ENCODE measurements around the gene CHST5. TPM values are rescaled to one million over a fixed set of nuclear protein-coding genes. Genes with fewer than 3 reads are reported as not detected.

The CHST5 gene
- total and polyA plus RNA-seq, 2 of the 13 experiments (the other 11 are each of a cell fraction or from before 2014, with no cell fraction given) = 0.05 TPM; not detected in 1

DNA sequence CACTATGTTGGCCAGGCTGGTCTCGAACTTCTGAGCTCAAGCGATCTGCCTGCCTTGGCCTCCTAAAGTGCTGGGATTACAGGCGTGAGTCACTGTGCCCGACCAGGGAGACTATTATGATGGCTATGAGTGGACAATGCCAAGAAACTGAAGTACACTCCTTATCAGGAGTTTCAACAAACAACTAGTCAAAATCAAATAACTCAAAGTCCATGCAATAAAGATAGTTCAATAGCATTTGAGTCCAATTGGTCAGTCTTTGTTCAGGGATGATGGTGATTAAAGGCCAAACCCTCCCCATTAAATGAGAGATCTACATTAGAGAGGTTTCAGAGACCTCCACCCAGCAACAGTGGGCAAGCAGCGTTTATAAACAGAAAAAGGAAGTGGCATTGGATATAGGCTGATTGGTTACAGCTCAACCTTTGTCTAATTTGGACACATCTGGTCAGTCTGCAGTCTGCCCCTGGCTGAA is 8.0 kb downstream of the CHST5 start (continued):
- TF ChIP-seq, protein P1, sequence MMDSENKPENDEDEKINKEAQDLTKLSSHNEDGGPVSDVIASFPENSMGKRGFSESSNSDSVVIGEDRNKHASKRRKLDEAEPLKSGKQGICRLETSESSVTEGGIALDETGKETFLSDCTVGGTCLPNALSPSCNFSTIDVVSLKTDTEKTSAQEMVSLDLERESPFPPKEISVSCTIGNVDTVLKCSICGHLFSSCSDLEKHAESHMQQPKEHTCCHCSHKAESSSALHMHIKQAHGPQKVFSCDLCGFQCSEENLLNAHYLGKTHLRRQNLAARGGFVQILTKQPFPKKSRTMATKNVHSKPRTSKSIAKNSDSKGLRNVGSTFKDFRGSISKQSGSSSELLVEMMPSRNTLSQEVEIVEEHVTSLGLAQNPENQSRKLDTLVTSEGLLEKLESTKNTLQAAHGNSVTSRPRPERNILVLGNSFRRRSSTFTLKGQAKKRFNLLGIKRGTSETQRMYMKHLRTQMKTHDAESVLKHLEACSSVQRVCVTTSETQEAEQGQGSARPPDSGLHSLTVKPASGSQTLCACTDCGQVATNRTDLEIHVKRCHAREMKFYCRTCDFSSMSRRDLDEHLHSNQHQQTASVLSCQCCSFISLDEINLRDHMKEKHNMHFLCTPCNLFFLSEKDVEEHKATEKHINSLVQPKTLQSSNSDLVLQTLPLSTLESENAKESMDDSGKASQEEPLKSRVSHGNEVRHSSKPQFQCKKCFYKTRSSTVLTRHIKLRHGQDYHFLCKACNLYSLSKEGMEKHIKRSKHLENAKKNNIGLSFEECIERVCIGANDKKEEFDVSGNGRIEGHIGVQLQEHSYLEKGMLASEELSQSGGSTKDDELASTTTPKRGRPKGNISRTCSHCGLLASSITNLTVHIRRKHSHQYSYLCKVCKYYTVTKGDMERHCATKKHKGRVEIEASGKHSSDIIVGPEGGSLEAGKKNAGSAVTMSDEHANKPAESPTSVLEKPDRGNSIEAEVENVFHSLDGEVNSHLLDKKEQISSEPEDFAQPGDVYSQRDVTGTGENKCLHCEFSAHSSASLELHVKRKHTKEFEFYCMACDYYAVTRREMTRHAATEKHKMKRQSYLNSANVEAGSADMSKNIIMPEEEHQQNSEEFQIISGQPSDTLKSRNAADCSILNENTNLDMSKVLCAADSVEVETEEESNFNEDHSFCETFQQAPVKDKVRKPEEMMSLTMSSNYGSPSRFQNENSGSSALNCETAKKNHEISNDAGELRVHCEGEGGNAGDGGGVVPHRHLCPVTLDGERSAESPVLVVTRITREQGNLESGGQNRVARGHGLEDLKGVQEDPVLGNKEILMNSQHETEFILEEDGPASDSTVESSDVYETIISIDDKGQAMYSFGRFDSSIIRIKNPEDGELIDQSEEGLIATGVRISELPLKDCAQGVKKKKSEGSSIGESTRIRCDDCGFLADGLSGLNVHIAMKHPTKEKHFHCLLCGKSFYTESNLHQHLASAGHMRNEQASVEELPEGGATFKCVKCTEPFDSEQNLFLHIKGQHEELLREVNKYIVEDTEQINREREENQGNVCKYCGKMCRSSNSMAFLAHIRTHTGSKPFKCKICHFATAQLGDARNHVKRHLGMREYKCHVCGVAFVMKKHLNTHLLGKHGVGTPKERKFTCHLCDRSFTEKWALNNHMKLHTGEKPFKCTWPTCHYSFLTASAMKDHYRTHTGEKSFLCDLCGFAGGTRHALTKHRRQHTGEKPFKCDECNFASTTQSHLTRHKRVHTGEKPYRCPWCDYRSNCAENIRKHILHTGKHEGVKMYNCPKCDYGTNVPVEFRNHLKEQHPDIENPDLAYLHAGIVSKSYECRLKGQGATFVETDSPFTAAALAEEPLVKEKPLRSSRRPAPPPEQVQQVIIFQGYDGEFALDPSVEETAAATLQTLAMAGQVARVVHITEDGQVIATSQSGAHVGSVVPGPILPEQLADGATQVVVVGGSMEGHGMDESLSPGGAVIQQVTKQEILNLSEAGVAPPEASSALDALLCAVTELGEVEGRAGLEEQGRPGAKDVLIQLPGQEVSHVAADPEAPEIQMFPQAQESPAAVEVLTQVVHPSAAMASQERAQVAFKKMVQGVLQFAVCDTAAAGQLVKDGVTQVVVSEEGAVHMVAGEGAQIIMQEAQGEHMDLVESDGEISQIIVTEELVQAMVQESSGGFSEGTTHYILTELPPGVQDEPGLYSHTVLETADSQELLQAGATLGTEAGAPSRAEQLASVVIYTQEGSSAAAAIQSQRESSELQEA (CRISPR knock-in tag; IDR thresholded peaks at IDR 0.05; ENCODE audit: not compliant biosample characterization) = no peak
- TF ChIP-seq ZNF343 (CRISPR knock-in tag; IDR thresholded peaks at IDR 0.05) (no peak), U2AF1 (optimal IDR thresholded peaks at IDR 0.05; ENCODE audit: low read depth, low read length) (no peak), NCOR1 (IDR thresholded peaks at IDR 0.05; ENCODE audit: borderline replicate concordance, low read length) (peak; percentile 69; the same call in 1 of the 2 replicates), ZNF564 (CRISPR knock-in tag; IDR thresholded peaks at IDR 0.05) (no peak), HNF4A (CRISPR knock-in tag; IDR thresholded peaks at IDR 0.05) (peak; percentile 73)
- TF ChIP-seq, protein P2, sequence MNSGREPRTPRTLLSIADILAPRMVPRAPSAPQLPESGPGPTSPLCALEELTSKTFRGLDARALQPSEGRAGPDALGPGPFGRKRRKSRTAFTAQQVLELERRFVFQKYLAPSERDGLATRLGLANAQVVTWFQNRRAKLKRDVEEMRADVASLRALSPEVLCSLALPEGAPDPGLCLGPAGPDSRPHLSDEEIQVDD (CRISPR knock-in tag; IDR thresholded peaks at IDR 0.05; ENCODE audit: borderline replicate concordance) = no peak
- TF ChIP-seq, protein P3, sequence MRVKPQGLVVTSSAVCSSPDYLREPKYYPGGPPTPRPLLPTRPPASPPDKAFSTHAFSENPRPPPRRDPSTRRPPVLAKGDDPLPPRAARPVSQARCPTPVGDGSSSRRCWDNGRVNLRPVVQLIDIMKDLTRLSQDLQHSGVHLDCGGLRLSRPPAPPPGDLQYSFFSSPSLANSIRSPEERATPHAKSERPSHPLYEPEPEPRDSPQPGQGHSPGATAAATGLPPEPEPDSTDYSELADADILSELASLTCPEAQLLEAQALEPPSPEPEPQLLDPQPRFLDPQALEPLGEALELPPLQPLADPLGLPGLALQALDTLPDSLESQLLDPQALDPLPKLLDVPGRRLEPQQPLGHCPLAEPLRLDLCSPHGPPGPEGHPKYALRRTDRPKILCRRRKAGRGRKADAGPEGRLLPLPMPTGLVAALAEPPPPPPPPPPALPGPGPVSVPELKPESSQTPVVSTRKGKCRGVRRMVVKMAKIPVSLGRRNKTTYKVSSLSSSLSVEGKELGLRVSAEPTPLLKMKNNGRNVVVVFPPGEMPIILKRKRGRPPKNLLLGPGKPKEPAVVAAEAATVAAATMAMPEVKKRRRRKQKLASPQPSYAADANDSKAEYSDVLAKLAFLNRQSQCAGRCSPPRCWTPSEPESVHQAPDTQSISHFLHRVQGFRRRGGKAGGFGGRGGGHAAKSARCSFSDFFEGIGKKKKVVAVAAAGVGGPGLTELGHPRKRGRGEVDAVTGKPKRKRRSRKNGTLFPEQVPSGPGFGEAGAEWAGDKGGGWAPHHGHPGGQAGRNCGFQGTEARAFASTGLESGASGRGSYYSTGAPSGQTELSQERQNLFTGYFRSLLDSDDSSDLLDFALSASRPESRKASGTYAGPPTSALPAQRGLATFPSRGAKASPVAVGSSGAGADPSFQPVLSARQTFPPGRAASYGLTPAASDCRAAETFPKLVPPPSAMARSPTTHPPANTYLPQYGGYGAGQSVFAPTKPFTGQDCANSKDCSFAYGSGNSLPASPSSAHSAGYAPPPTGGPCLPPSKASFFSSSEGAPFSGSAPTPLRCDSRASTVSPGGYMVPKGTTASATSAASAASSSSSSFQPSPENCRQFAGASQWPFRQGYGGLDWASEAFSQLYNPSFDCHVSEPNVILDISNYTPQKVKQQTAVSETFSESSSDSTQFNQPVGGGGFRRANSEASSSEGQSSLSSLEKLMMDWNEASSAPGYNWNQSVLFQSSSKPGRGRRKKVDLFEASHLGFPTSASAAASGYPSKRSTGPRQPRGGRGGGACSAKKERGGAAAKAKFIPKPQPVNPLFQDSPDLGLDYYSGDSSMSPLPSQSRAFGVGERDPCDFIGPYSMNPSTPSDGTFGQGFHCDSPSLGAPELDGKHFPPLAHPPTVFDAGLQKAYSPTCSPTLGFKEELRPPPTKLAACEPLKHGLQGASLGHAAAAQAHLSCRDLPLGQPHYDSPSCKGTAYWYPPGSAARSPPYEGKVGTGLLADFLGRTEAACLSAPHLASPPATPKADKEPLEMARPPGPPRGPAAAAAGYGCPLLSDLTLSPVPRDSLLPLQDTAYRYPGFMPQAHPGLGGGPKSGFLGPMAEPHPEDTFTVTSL (CRISPR knock-in tag; IDR thresholded peaks at IDR 0.05; ENCODE audit: borderline replicate concordance) = 0 out of 2 replicates have a peak, but pooled peaks have one; percentile 31
- TF ChIP-seq, protein P4, sequence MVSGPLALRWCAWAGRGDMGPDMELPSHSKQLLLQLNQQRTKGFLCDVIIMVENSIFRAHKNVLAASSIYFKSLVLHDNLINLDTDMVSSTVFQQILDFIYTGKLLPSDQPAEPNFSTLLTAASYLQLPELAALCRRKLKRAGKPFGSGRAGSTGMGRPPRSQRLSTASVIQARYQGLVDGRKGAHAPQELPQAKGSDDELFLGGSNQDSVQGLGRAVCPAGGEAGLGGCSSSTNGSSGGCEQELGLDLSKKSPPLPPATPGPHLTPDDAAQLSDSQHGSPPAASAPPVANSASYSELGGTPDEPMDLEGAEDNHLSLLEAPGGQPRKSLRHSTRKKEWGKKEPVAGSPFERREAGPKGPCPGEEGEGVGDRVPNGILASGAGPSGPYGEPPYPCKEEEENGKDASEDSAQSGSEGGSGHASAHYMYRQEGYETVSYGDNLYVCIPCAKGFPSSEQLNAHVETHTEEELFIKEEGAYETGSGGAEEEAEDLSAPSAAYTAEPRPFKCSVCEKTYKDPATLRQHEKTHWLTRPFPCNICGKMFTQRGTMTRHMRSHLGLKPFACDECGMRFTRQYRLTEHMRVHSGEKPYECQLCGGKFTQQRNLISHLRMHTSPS (CRISPR knock-in tag; IDR thresholded peaks at IDR 0.05; ENCODE audit: low read depth) = no peak
- TF ChIP-seq, protein P5, sequence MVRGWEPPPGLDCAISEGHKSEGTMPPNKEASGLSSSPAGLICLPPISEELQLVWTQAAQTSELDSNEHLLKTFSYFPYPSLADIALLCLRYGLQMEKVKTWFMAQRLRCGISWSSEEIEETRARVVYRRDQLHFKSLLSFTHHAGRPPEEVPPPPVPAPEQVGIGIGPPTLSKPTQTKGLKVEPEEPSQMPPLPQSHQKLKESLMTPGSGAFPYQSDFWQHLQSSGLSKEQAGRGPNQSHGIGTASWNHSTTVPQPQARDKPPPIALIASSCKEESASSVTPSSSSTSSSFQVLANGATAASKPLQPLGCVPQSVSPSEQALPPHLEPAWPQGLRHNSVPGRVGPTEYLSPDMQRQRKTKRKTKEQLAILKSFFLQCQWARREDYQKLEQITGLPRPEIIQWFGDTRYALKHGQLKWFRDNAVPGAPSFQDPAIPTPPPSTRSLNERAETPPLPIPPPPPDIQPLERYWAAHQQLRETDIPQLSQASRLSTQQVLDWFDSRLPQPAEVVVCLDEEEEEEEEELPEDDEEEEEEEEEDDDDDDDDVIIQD (CRISPR knock-in tag; IDR thresholded peaks at IDR 0.05; ENCODE audit: low read depth) = peak; percentile 18; the same call in 1 of the 2 replicates

Data from HepG2 (cell line).